GM08714 (cell line): ENCODE results near the gene NRCAM.
"Not testable (repeated sequence)": the region's sequence is repeated elsewhere in the genome, so short reads cannot be mapped to it uniquely, and the experiment has no call there.

Experiments
- H3K4me3 ChIP-seq: fragments of 200-500 bp; sonication (Bioruptor generic); 2 replicates; pipeline ENCODE4 v1.5.1; 2014; ENCODE audit warnings: mild to moderate bottlenecking, low read length, inconsistent platforms
- ZNF274 ChIP-seq: IDR thresholded peaks from 2 replicates; pipeline ENCODE4 v1.6.1; 2012; ENCODE audit warnings: mild to moderate bottlenecking, low read depth, low read length

The NRCAM gene

GRCh38 chr7:108404509-108405420 is 51.5 kb downstream of the NRCAM start:
- H3K4me3 ChIP-seq, result no peak overlapping the region
- no peak for TF ChIP-seq ZNF274

- no peak for TF ChIP-seq ZNF274
Observed at GRCh38 chr7:108403597-108404217, 52.5 kb downstream of the NRCAM start.

GRCh38 chr7:108402865-108403264 is 53.4 kb downstream of the NRCAM start:
- no peak overlapping the region for H3K4me3 ChIP-seq
- no peak for TF ChIP-seq ZNF274

More at GRCh38 chr7:108403597-108404217, 52.5 kb downstream of the NRCAM start:
- H3K4me3 ChIP-seq, result no peak overlapping the region

DNA sequence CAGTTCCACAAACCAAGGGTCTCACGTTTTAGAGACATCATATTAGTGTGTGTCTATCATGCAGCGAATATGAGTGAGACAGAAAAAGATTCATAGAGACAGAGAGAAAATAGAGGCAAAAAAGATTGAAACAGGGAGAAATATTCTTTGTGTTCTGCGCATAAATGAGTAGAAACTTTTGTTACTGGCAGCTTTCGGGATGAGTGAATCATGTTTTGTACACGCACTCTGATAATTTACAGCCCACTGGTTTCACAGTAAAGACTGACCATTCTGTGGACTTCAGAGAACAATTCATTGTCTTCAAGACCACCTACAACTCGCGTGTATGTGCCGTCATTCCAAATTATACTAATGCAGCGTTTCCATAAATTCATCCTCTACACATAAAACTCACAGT is 60.2 kb downstream of the NRCAM start:
- no peak overlapping the region for H3K4me3 ChIP-seq
- no peak for TF ChIP-seq ZNF274

DNA sequence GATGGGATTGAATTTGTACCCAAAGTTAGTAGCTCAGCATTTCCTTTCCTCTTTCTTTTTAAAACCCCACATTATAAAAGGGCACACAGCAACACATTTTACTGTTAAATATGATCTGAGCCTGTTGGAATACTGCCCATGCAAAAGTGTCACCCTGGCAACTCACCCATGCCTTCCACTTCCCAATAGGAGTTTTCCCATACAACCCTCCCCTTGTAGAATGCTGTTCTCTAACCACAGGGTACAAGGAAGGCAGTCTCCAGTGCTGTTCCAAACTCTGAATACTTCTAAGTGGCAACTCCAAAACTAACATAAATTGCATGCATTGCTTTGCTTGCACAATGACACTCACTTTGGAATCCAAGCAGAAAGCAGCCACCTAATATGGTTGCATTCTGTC is 60.8 kb downstream of the NRCAM start:
- no peak overlapping the region for H3K4me3 ChIP-seq
- no peak for TF ChIP-seq ZNF274

GRCh38 chr7:108393097-108393496 is 63.1 kb downstream of the NRCAM start:
- H3K4me3 ChIP-seq, result not testable (repeated sequence)

GRCh38 chr7:108387686-108388085 is 68.5 kb downstream of the NRCAM start:
- H3K4me3 ChIP-seq, result not testable (repeated sequence)

GRCh38 chr7:108385834-108386422 is 70.3 kb downstream of the NRCAM start:
- TF ChIP-seq ZNF274, result no peak
- no peak overlapping the region for H3K4me3 ChIP-seq

DNA sequence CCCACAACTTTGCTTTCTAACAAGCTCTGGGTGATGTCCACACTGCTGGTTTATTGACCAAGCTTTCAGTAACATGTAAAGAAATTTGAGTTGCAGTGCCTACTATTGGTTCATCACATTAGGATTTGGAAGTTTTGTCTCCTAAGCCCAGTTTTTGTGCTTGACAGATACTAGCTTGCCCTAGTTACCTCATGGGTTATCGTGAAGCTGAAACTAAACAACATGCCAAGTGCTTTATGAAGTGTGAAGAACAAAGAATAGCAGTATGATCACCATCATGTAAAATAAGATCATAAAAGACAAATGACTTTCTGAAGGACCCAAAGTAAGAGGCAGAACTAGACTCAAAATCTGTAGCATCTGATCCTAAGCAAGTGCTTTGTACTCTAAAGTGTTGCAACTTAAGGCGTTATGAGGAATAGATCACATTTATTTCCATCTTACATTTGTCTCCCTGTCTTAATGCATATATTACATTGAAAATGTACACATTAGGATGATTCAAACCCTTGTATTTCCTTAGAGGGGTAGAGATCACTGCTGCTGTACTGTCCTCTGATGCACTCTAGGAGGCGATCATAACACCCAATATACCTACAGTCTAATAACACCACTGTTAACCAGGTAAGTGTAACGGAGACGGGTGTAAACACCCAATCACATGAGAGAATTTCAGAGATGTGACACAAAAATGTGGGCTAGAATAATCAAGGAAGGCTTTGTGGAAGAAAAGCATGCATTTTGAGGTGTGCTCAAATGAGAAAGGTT is 71.3 kb downstream of the NRCAM start:
- TF ChIP-seq ZNF274, result no peak
- H3K4me3 ChIP-seq, result no peak overlapping the region

GRCh38 chr7:108382932-108383331 is 73.3 kb downstream of the NRCAM start:
- H3K4me3 ChIP-seq, result no peak overlapping the region
- TF ChIP-seq ZNF274, result no peak

DNA sequence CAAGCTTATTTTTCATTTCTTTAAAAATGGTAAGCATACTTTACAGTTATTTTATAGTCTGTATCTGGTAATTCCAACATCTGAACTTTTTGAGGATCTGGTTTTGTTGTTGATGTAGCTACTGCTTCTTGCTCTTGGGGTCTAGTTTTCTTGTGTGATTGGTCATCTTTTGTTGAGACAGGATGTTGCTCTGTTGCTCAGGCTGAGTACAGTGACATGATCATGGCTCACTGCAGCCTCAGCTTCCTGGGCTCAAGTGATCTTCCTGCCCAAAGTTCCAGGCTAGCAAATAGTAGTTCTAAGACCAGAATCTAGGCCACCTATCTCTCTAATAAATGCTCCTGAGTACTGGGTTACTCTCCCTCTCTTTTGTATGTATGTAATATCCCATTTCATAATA is 75.7 kb downstream of the NRCAM start:
- TF ChIP-seq ZNF274, result no peak
- H3K4me3 ChIP-seq, result no peak overlapping the region

- H3K4me3 ChIP-seq, result no peak overlapping the region
- no peak for TF ChIP-seq ZNF274
Observed at GRCh38 chr7:108376206-108376605, 80.0 kb downstream of the NRCAM start.

DNA sequence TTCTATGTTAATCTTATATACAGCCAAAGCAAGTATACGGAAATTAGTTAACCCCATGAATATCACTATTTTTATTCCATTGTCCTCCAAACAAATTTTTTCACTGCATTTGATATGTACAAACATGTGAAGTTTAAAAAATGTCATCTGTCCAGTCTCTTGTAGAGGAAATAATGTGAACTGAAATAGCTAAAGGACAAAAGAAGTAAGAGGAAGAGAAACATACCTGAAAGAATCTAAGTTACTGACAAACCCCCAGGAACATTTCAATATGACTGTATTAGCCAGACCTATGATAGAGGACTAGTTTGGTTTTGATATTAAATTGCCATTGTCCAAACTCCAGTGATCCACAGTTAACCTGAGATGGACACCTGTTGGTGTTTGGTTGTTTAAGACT is 80.6 kb downstream of the NRCAM start:
- TF ChIP-seq ZNF274, result no peak
- H3K4me3 ChIP-seq, result no peak overlapping the region

- TF ChIP-seq ZNF274, result no peak
- no peak overlapping the region for H3K4me3 ChIP-seq
Observed at GRCh38 chr7:108374899-108375298, 81.3 kb downstream of the NRCAM start.
